ENCODE measurements around the gene ETNK2.

- TF ChIP-seq YY1 (IDR thresholded peaks at IDR 0.05; ENCODE audit: insufficient read depth, insufficient read length): no peak
- no peak for TF ChIP-seq SUZ12 (IDR thresholded peaks at IDR 0.05; ENCODE audit: extremely low read depth, insufficient read depth, insufficient read length)
Measured at GRCh38 chr1:204199579-204199978, 47.7 kb upstream of the ETNK2 start.

Measured in NT2/D1 (cell line).